Neural progenitor cell (in vitro differentiated cells): ENCODE results near the gene ITLN1. TPM values are rescaled to one million over a fixed set of nuclear protein-coding genes. Genes with fewer than 3 reads are reported as not detected.
"Not testable (repeated sequence)": the region's sequence is repeated elsewhere in the genome, so short reads cannot be mapped to it uniquely, and the experiment has no call there.

Experiments
- DNase-seq: peaks from one replicate; pipeline ENCODE4 v3.0.0-alpha.2; 2016; ENCODE audit warnings: low spot score
- H2AFZ ChIP-seq: fragments of 200-600 bp; sonication (generic); replicated peaks from 2 replicates; pipeline ENCODE4 v1.6.1; 2016; ENCODE audit warnings: antibody characterized with exemption
- H3F3A ChIP-seq: fragments of 200-600 bp; sonication (generic); 2 replicates; pipeline ENCODE4 v1.6.1; 2016; ENCODE audit warnings: antibody characterized with exemption, low read depth
- H3K27ac ChIP-seq: fragments of 200-600 bp; sonication (generic); 2 replicates; pipeline ENCODE4 v1.5.1; 2016; ENCODE audit warnings: mild to moderate bottlenecking
- H3K27me3 ChIP-seq: fragments of 200-600 bp; sonication (generic); 2 replicates; pipeline ENCODE4 v1.6.1; 2016; ENCODE audit warnings: mild to moderate bottlenecking, moderate library complexity
- H3K36me3 ChIP-seq: fragments of 200-600 bp; sonication (generic); 2 replicates; pipeline ENCODE4 v1.5.1; 2016
- H3K4me1 ChIP-seq: fragments of 200-600 bp; sonication (generic); 2 replicates; pipeline ENCODE4 v1.6.1; 2016; ENCODE audit warnings: mixed run types
- H3K4me2 ChIP-seq: fragments of 200-600 bp; sonication (generic); 2 replicates; pipeline ENCODE4 v1.6.1; 2016
- H3K4me3 ChIP-seq: fragments of 200-600 bp; sonication (generic); 2 replicates; pipeline ENCODE4 v1.5.1; 2016
- H3K79me2 ChIP-seq: fragments of 200-600 bp; sonication (generic); 2 replicates; pipeline ENCODE4 v1.6.1; 2016; ENCODE audit warnings: low read depth
- H3K9ac ChIP-seq: fragments of 200-600 bp; sonication (generic); 2 replicates; pipeline ENCODE4 v1.6.1; 2016
- H3K9me3 ChIP-seq: fragments of 200-600 bp; sonication (generic); 2 replicates; pipeline ENCODE4 v1.5.1; 2016; ENCODE audit warnings: low read depth
- H4K20me1 ChIP-seq: fragments of 200-600 bp; sonication (generic); 2 replicates; pipeline ENCODE4 v1.6.1; 2016; ENCODE audit warnings: low read depth
- H3K27ac Mint-ChIP-seq: 3 replicates; pipeline ENCODE4 v1.8.0; 2021; ENCODE audit warnings: mixed read lengths
- H3K27me3 Mint-ChIP-seq: 2 replicates; pipeline ENCODE4 v1.8.0; 2022; ENCODE audit warnings: low read depth, mild to moderate bottlenecking, inconsistent platforms, moderate library complexity, mixed read lengths; ENCODE audit not compliant: insufficient read depth
- H3K36me3 Mint-ChIP-seq: 3 replicates; pipeline ENCODE4 v1.8.0; 2021; ENCODE audit warnings: mixed read lengths
- H3K4me1 Mint-ChIP-seq: 3 replicates; pipeline ENCODE4 v1.8.0; 2021; ENCODE audit warnings: mixed read lengths
- H3K4me3 Mint-ChIP-seq: 3 replicates; pipeline ENCODE4 v1.8.0; 2021; ENCODE audit warnings: mild to moderate bottlenecking, moderate library complexity, mixed read lengths
- H3K9me3 Mint-ChIP-seq: 3 replicates; pipeline ENCODE4 v1.8.0; 2020; ENCODE audit warnings: mixed read lengths
- CTCF ChIP-seq: fragments of 200-600 bp; sonication (generic); IDR thresholded peaks from 2 replicates; pipeline ENCODE4 v1.5.1; 2017; ENCODE audit warnings: antibody characterized with exemption, mild to moderate bottlenecking
- EZH2 ChIP-seq: fragments of 200-600 bp; sonication (generic); IDR thresholded peaks from 2 replicates; pipeline ENCODE4 v1.6.1; 2017; ENCODE audit warnings: antibody characterized with exemption, mild to moderate bottlenecking, moderate library complexity
- EZH2phosphoT487 ChIP-seq: fragments of 200-600 bp; sonication (generic); IDR thresholded peaks from 2 replicates; pipeline ENCODE4 v1.6.1; 2017; ENCODE audit warnings: antibody characterized with exemption
- total RNA-seq: library from RNA; depleted of rRNA; stranded (reverse); fragments of >200 nt; gene quantifications from 2 replicates; pipeline ENCODE4 v1.2.3, GENCODE V29; 2015; ENCODE audit warnings: low replicate concordance

The ITLN1 gene
- total RNA-seq, 1 donor from 2014 or later = not detected

- Histone ChIP-seq H3K9me3 (no peaks in the 10 kb centered on the region), H3K27ac (no peak overlapping the region), H3K79me2 (no peaks in the 10 kb centered on the region), H2AFZ (no peak overlapping the region), H4K20me1 (no peaks in the 10 kb centered on the region), H3K27me3 (no peaks in the 10 kb centered on the region), H3K36me3 (no peaks in the 10 kb centered on the region), H3F3A (no peaks in the 10 kb centered on the region), H3K4me1 (no peaks in the 10 kb centered on the region), H3K4me3 (no peak overlapping the region), H3K4me2 (no peak overlapping the region), H3K9ac (no peak overlapping the region)
- Mint-ChIP-seq H3K4me3 (no peak overlapping the region), H3K27me3 (peaks cover 5% of the 10 kb centered on the region), H3K27ac (no peak overlapping the region), H3K9me3 (no peaks in the 10 kb centered on the region), H3K4me1 (no peaks in the 10 kb centered on the region), H3K36me3 (no peaks in the 10 kb centered on the region)
- no peak for TF ChIP-seq CTCF
- no peak for TF ChIP-seq EZH2phosphoT487
- no peak for TF ChIP-seq EZH2
- DNase-seq = no peak
Observed at GRCh38 chr1:160904783-160905616, 20.0 kb upstream of the ITLN1 start.

DNA sequence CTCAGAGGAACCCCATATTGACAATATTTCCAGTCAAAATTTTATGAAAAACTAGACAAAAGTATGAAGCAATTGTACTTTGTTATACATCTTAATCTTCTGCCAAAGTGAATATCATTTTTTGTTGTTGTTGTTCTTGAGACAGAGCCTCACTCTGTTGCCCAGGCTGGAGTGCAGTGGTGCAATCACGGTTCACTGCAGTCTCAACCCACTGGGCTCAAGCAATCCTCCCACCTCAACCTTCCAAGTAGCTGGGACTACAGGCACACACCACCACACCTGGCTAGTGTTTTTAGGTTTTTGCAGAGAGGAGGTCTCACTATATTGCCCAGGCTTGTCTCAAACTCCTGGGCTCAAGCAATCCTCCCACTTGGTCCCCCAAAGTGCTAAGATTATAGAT, 17.3 kb upstream of the ITLN1 start:
- not testable (repeated sequence) for H3K4me1 Mint-ChIP-seq, H3K79me2 ChIP-seq, H3K36me3 ChIP-seq, H3K9me3 Mint-ChIP-seq, H3K27me3 Mint-ChIP-seq, H4K20me1 ChIP-seq, H3K9me3 ChIP-seq, H3F3A ChIP-seq, H3K27ac Mint-ChIP-seq, H3K36me3 Mint-ChIP-seq, H3K4me2 ChIP-seq, H3K27me3 ChIP-seq, H3K4me3 ChIP-seq, DNase-seq, H3K4me1 ChIP-seq, H3K27ac ChIP-seq, H2AFZ ChIP-seq, H3K9ac ChIP-seq, H3K4me3 Mint-ChIP-seq

- Histone ChIP-seq H2AFZ (no peak overlapping the region), H3K4me1 (no peaks in the 10 kb centered on the region), H3K27ac (no peak overlapping the region), H3F3A (no peaks in the 10 kb centered on the region), H3K79me2 (no peaks in the 10 kb centered on the region), H4K20me1 (no peaks in the 10 kb centered on the region), H3K27me3 (no peaks in the 10 kb centered on the region), H3K9ac (no peak overlapping the region), H3K4me3 (no peak overlapping the region), H3K4me2 (no peak overlapping the region), H3K9me3 (no peaks in the 10 kb centered on the region), H3K36me3 (no peaks in the 10 kb centered on the region)
- H3K9me3 Mint-ChIP-seq = no peaks in the 10 kb centered on the region
- TF ChIP-seq EZH2 = no peak
- no peak for TF ChIP-seq CTCF
- TF ChIP-seq EZH2phosphoT487 = no peak
- H3K27me3 Mint-ChIP-seq = peaks cover 2% of the 10 kb centered on the region
- no peak overlapping the region for H3K4me3 Mint-ChIP-seq
- no peaks in the 10 kb centered on the region for H3K36me3 Mint-ChIP-seq
- DNase-seq = no peak
- H3K27ac Mint-ChIP-seq = no peak overlapping the region
- no peaks in the 10 kb centered on the region for H3K4me1 Mint-ChIP-seq
Observed at GRCh38 chr1:160901768-160902167, 16.8 kb upstream of the ITLN1 start.

DNA sequence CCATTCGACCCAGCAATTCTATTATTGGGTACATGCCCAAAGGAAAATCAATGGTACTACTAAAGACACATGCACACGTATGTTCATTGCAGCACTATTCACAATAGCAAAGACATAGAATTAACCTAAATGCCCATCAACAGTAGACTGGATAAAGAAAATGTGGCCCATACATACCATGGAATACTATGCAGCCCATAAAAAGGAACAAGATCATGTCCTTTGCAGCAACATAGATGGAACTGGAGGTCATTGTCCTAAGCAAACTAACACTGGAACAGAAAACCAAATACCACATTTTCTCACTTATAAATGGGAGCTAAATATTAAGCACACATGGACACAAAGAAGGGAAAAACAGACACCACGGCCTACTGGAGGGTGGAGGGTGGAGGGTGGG, 15.7 kb upstream of the ITLN1 start:
- DNase-seq, H3K4me1 Mint-ChIP-seq: not testable (repeated sequence)

DNA sequence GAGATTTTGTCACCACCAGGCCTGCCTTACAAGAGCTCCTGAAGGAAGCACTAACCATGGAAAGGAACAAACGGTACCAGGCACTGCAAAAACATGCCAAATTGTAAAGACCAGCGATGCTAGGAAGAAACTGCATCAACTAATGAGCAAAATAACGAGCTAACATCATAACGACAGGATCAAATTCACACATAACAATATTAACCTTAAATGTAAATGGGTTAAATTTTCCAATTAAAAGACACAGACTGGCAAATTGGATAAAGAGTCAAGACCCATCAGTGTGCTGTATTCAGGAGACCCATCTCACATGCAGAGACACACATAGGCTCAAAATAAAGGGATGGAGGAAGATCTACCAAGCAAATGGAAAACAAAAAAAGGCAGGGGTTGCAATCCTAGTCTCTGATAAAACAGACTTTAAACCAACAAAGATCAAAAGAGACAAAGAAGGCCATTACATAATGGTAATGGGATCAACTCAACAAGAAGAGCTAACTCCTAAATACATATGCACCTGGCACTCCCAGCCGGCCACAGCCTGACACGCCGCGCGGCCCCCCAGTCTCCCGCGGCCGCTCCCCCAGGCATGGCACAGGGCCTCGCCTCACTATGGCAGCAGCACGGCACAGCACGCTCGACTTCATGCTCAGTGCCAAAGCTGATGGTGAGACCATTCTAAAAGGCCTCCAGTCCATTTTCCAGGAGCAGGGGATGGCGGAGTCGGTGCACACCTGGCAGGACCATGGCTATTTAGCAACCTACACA, 9.6 kb upstream of the ITLN1 start:
- H3K4me1 Mint-ChIP-seq, H3K9me3 ChIP-seq, H3K36me3 ChIP-seq, H3K36me3 Mint-ChIP-seq, H3K79me2 ChIP-seq, H2AFZ ChIP-seq, H3K27me3 Mint-ChIP-seq, H3K4me3 ChIP-seq, H3K27ac ChIP-seq, H3K4me3 Mint-ChIP-seq, H4K20me1 ChIP-seq, DNase-seq, H3K27ac Mint-ChIP-seq, H3F3A ChIP-seq, H3K4me2 ChIP-seq, H3K9ac ChIP-seq, H3K4me1 ChIP-seq, H3K27me3 ChIP-seq: not testable (repeated sequence)
- peaks cover 12% of the 10 kb centered on the region for H3K9me3 Mint-ChIP-seq

More for the DNA sequence above, 15.7 kb upstream of the ITLN1 start:
- not testable (repeated sequence) for H3K27ac ChIP-seq, H3K36me3 ChIP-seq, H3K9ac ChIP-seq, H3K4me3 ChIP-seq, H3K79me2 ChIP-seq, H2AFZ ChIP-seq, H3K9me3 Mint-ChIP-seq, H3K27me3 ChIP-seq, H3F3A ChIP-seq, H3K4me2 ChIP-seq, H3K9me3 ChIP-seq, H4K20me1 ChIP-seq, H3K27me3 Mint-ChIP-seq, H3K4me1 ChIP-seq, H3K4me3 Mint-ChIP-seq, H3K36me3 Mint-ChIP-seq, H3K27ac Mint-ChIP-seq
